ENCODE measurements around the gene KLK2.
A peak's percentile ranks its signal among the peaks of the same experiment; 100 is the strongest.

- TF ChIP-seq POLR2A (IDR thresholded peaks at IDR 0.05) (peak; percentile 36), CTCF (IDR thresholded peaks at IDR 0.05) (no peak), EP300 (IDR thresholded peaks at IDR 0.05; ENCODE audit: low read depth) (no peak)
These were observed 42.8 kb upstream of the KLK2 start for GRCh38 chr19:50830266-50831025.

Measured in transverse colon (tissue), 3 donors.